Upper lobe of right lung (tissue), 1 donor: ENCODE measurements around the gene SEZ6. TPM values are rescaled to one million over a fixed set of nuclear protein-coding genes. Genes with fewer than 3 reads are reported as not detected.

Experiments
- ATAC-seq: fragments of 200-7000 bp; cut with Tn5 transposase; one replicate; pipeline ENCODE4 v1.9.1; 2020; ENCODE audit warnings: mild to moderate bottlenecking, moderate library complexity
- DNase-seq: peaks from one replicate; pipeline ENCODE4 v3.0.0-alpha.2; 2020
- H3K27ac ChIP-seq: fragments of 200-600 bp; one replicate; pipeline ENCODE4 v1.8.0; 2022
- H3K27me3 ChIP-seq: fragments of 200-600 bp; one replicate; pipeline ENCODE4 v1.8.0; 2022; ENCODE audit warnings: mild to moderate bottlenecking
- H3K36me3 ChIP-seq: fragments of 200-600 bp; one replicate; pipeline ENCODE4 v1.8.0; 2022
- H3K4me1 ChIP-seq: fragments of 200-600 bp; one replicate; pipeline ENCODE4 v1.8.0; 2022
- H3K4me3 ChIP-seq: fragments of 200-600 bp; one replicate; pipeline ENCODE4 v1.8.0; 2022; ENCODE audit warnings: mild to moderate bottlenecking
- H3K9me3 ChIP-seq: fragments of 200-600 bp; one replicate; pipeline ENCODE4 v1.8.0; 2022
- intact Hi-C: fragments of 100-400 bp; cut with DNase I; formaldehyde crosslinking; loops from one replicate; pipeline ENCODE4 v1.11.0; 2022
- total RNA-seq: library from RNA; stranded (reverse); fragmentation: NEBNext Ultra II Directional; extraction: Animal tissue kit (Norgen Biotek cat#: 25700); gene quantifications from one replicate; pipeline ENCODE4 v1.2.1, GENCODE V29; 2021
- TF ChIP-seq, protein P1 (sequence below): fragments of 200-600 bp; IDR thresholded peaks from one replicate; pipeline ENCODE4 v1.8.0; 2022; ENCODE audit warnings: antibody characterized with exemption
- donor health status: DM: no; HTN: yes; CAD: no; lungs with severe emphysema.

SEZ6 gene
- total RNA-seq, 1 donor from 2014 or later, result not detected

DNA sequence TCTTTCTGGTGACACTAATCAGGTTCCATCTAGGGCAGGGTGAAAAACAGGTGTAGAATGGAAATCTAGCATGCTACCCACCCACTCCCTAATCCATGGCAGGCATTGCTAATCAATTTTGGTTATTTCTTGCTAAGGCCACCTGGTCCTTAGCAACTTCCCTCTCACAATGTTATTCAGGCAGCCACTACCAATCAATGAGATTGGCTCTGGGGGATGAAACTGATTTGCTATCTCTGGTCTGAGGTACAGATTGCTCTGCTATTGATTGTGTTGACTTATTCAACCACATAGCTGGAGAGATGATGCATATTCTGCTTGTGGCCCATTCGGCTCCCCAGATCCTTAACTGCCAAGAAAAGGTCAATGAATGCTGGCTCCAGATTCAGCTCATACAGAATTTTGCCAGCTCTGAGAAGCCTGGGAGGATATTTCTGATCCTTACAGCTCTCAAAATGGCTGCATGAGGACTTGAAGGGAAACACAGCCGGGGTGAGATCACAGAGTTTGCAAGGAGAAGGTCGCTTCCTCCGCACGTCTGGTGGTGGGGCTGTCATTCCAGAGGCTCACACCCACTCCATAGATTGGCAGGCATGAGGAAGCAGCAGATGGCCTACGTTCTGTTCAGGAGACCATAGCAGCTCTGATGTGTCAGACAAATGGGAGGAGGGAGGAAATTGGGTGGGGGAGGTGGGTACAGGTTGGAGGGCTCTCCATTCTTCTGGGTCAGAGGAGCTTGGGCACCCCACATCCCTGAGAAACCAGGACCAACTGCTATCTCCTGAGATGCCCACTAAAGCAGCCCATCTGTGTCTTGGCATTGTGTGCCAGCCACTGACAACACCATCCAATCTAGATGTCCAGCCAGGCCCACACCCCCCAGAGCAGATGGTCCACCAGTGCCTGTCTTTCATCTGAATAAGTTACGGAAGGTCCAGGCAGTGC lies 22.3 kb downstream of the SEZ6 start:
- Histone ChIP-seq H3K27ac (peak overlapping the region; percentile 42), H3K36me3 (no peaks in the 10 kb centered on the region), H3K27me3 (no peaks in the 10 kb centered on the region), H3K4me1 (peaks cover 12% of the 10 kb centered on the region), H3K4me3 (no peak overlapping the region), H3K9me3 (no peaks in the 10 kb centered on the region)
- DNase-seq (no peak), ATAC-seq (peak; percentile 36)
- TF ChIP-seq, protein P1, sequence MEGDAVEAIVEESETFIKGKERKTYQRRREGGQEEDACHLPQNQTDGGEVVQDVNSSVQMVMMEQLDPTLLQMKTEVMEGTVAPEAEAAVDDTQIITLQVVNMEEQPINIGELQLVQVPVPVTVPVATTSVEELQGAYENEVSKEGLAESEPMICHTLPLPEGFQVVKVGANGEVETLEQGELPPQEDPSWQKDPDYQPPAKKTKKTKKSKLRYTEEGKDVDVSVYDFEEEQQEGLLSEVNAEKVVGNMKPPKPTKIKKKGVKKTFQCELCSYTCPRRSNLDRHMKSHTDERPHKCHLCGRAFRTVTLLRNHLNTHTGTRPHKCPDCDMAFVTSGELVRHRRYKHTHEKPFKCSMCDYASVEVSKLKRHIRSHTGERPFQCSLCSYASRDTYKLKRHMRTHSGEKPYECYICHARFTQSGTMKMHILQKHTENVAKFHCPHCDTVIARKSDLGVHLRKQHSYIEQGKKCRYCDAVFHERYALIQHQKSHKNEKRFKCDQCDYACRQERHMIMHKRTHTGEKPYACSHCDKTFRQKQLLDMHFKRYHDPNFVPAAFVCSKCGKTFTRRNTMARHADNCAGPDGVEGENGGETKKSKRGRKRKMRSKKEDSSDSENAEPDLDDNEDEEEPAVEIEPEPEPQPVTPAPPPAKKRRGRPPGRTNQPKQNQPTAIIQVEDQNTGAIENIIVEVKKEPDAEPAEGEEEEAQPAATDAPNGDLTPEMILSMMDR, result no peak
- intact Hi-C loops, result no loop called here

DNA sequence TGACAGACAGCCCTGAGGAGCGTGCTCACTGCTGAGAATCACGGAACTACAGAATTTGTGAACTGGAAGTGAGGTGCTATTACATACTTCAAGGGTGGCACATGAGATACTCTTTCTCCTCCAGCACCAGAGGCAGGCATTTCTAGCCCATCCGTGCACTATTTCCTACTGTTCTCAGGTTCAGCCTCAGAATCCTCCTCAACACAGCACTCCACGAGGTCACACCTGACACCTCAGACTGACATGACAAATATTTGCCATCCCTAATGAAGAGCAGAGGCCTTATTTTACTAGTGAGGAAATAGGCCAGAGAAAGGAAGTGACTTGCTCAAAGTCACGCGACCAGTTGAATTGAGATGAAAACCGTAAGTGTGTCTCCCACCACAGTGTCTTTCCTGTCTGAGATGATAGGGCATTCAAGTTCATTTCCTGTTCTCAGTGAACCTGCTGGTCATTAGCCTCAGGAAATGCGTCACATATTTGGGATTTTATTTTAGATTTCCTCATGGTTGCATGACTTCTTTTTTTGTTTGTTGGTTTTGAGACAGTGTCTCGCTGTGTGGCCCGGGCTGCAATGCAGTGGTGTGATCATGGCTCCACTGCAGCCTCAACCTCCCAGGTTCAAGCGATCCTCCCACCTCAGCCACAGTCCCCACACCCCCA lies 23.6 kb downstream of the SEZ6 start:
- H3K27me3 ChIP-seq, result no peaks in the 10 kb centered on the region
- H3K4me1 ChIP-seq, result peaks cover 12% of the 10 kb centered on the region
- no peak for DNase-seq
- no peaks in the 10 kb centered on the region for H3K9me3 ChIP-seq
- H3K4me3 ChIP-seq, result no peak overlapping the region
- no peaks in the 10 kb centered on the region for H3K36me3 ChIP-seq
- H3K27ac ChIP-seq, result peak overlapping the region; percentile 51
- intact Hi-C loops, result no loop called here
- peak; percentile 69 for ATAC-seq
- TF ChIP-seq, protein P1, result no peak

DNA sequence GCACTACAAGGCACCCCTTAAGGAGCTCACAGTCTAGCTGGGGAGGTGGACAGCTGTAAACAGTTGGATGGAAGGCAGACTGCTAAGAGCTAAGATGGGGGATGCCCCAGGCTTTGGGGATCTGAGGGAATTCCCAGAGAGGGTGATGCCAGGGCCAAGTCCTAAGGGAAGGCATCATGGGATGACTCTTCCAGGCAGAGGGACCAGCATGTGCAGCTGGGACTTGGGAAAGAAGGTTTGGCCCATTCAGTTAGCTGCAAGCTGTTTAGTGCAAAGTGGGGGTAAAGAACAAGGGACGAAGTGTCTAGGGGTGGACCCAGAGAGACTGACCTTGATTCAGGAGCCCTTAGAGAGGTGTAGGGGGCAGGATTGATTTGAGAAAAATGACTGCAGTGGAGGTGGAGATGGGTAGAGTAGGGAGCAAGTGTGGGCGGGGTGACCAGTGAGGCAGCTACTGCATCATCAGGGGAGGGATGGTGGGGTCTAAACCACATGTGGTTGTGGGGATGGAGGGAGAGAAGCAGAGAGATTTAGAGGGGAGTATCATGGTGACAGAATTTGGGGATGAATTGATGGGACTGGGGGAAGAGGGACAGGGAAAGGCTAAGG lies 27.4 kb downstream of the SEZ6 start:
- Histone ChIP-seq H3K27ac (no peak overlapping the region), H3K36me3 (no peaks in the 10 kb centered on the region), H3K4me3 (no peak overlapping the region), H3K4me1 (peaks cover 17% of the 10 kb centered on the region), H3K27me3 (no peaks in the 10 kb centered on the region), H3K9me3 (no peaks in the 10 kb centered on the region)
- TF ChIP-seq, protein P1, result no peak
- ATAC-seq (no peak), DNase-seq (no peak)
- intact Hi-C loops, result no loop called here

DNA sequence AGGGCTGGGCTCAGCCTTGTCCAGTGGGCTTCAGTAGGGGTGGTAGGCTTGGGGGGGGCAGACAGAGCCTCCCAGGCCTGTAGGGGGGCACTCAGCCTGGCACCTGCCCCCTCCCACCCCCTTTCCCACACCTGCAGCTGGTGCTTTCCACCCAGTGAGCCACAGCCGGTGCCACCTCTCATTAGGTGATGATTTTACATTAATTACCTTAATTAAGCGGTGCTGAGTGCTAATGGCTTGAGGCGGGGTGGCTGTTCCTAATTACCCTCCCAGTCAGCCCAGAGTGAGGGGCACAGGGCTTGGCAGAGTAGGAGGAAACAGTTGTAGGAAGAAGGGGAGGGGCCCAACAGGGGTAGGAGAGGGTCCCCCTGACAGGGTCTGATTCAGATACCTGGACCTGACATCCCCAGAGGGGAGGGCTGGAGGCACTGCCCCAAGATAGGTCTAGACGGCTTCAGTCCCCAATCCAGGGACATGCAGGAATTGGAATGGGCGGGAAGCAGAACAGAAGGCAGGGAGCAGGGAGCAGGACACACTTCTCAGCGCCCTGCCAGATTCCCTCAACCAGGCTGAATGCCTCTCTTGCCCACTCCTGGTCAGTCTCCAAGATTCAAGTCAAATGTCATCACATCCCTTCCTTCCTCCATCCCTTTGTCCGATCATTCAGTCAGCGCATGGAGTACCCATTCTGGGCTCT lies 28.0 kb downstream of the SEZ6 start:
- peaks cover 13% of the 10 kb centered on the region for H3K4me1 ChIP-seq
- no peak overlapping the region for H3K27ac ChIP-seq
- ATAC-seq (no peak), DNase-seq (no peak)
- H3K36me3 ChIP-seq, result no peaks in the 10 kb centered on the region
- H3K9me3 ChIP-seq, result no peaks in the 10 kb centered on the region
- TF ChIP-seq, protein P1, result no peak
- H3K4me3 ChIP-seq, result no peak overlapping the region
- H3K27me3 ChIP-seq, result no peaks in the 10 kb centered on the region
- intact Hi-C loops, result no loop called here

DNA sequence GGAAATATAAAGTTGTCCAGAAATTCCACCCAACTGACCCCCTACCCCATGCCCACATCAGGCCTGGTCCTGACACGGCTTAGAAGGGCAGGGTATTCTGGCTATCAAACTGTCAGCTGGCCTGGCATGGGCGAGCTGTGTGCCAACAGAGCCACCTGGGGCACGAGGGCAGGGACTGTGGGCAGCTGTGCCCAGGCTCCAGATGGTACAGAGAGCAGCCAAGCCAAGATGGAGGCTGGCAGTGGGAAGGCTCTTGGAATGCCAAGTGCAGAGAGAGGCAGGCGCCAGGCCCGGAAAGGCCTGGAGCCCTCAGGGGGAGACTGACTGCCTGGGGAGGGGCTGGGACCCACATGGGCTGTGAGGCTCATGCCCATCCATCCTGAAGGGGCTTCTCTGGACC lies 30.2 kb downstream of the SEZ6 start:
- Histone ChIP-seq H3K36me3 (no peaks in the 10 kb centered on the region), H3K27me3 (no peaks in the 10 kb centered on the region), H3K27ac (no peak overlapping the region), H3K9me3 (no peaks in the 10 kb centered on the region), H3K4me1 (peaks cover 16% of the 10 kb centered on the region), H3K4me3 (no peak overlapping the region)
- TF ChIP-seq, protein P1, result no peak
- ATAC-seq, result no peak
- intact Hi-C loops, result no loop called here
- no peak for DNase-seq
